H1 (cell line): ENCODE results near the gene DOK6. TPM values are rescaled to one million over a fixed set of nuclear protein-coding genes. Genes with fewer than 3 reads are reported as not detected.

ENCODE experiments used
- CTCF ChIA-PET: fragments of 300-600 bp; sonication (Branson Sonifier 250); formaldehyde crosslinking; loops from one replicate; lab custom pipeline; 2021; ENCODE audit not compliant: partially characterized antibody; lab: Charles Lee
- POLR2A ChIA-PET: fragments of 300-600 bp; sonication (Branson Sonifier 250); formaldehyde crosslinking; loops from one replicate; lab custom pipeline; 2021; ENCODE audit warnings: inconsistent platforms; ENCODE audit not compliant: partially characterized antibody; lab: Charles Lee
- DNase-seq, 2 experiments: peaks; one replicate each; pipeline versions ENCODE4 v3.0.0 to v3.0.0-alpha.2; 2010 to 2022; ENCODE audit warnings: low spot score in 2 of 2, low read depth in 1 of 2, mixed read lengths in 1 of 2
- FAIRE-seq: peaks from 2 replicates; lab custom pipeline; 2011; peaks lifted over from hg19 to GRCh38; lab: Jason Lieb, UNC
- H2AFZ ChIP-seq: 2 replicates; pipeline ENCODE4 v1.8.1; 2012; ENCODE audit warnings: low read length, inconsistent platforms
- H2AK5ac ChIP-seq: 2 replicates; pipeline ENCODE4 v1.6.1; 2013; ENCODE audit warnings: low read depth, low read length
- H2BK120ac ChIP-seq: replicated peaks from 2 replicates; pipeline ENCODE3; 2013; ENCODE audit warnings: low read depth, low read length, inconsistent platforms
- H2BK12ac ChIP-seq: 2 replicates; pipeline ENCODE4 v1.6.1; 2013; ENCODE audit warnings: low read depth, low read length
- H2BK15ac ChIP-seq: 2 replicates; pipeline ENCODE4 v1.6.1; 2013; ENCODE audit warnings: low read length
- H2BK20ac ChIP-seq: 2 replicates; pipeline ENCODE4 v1.6.1; 2013; ENCODE audit warnings: low read length
- H2BK5ac ChIP-seq: 2 replicates; pipeline ENCODE4 v1.6.1; 2013; ENCODE audit warnings: low read depth, low read length
- H3K14ac ChIP-seq: 2 replicates; pipeline ENCODE4 v1.6.1; 2013; ENCODE audit warnings: inconsistent platforms; ENCODE audit not compliant: insufficient read length
- H3K18ac ChIP-seq: 2 replicates; pipeline ENCODE4 v1.6.1; 2013; ENCODE audit warnings: low read length; ENCODE audit errors: extremely low read depth
- H3K23ac ChIP-seq: 2 replicates; pipeline ENCODE4 v1.6.1; 2013; ENCODE audit warnings: inconsistent platforms; ENCODE audit not compliant: insufficient read length
- H3K23me2 ChIP-seq: 2 replicates; pipeline ENCODE4 v1.6.1; 2013; ENCODE audit warnings: low read depth, low read length
- H3K27ac ChIP-seq: 2 replicates; pipeline ENCODE4 v1.6.1; 2011; ENCODE audit warnings: low read depth, low read length, inconsistent platforms
- H3K27me3 ChIP-seq, 4 experiments: replicated peaks in 1 of 4; 1 replicate in 1 of 4; 2 replicates in 3 of 4; pipeline versions ENCODE4 v1.6.1 to v1.8.1; 2011 to 2013; ENCODE audit warnings: low read length in 3 of 4, mild to moderate bottlenecking in 3 of 4, inconsistent platforms in 2 of 4, mixed read lengths in 2 of 4, moderate library complexity in 1 of 4; ENCODE audit not compliant: control insufficient read depth in 3 of 4, insufficient read depth in 3 of 4; ENCODE audit errors: extremely low read depth in 1 of 4
- H3K36me3 ChIP-seq, 4 experiments: 2 replicates each; pipeline versions ENCODE4 v1.6.1 to v1.8.1; 2011 to 2013; ENCODE audit warnings: mild to moderate bottlenecking in 4 of 4, low read length in 3 of 4, moderate library complexity in 2 of 4, control low read depth in 1 of 4, inconsistent platforms in 1 of 4; ENCODE audit not compliant: insufficient read depth in 4 of 4, control insufficient read depth in 2 of 4
- H3K4ac ChIP-seq: replicated peaks from 2 replicates; pipeline ENCODE3; 2013; ENCODE audit warnings: low read length, low read depth, mixed read lengths, inconsistent platforms; ENCODE audit not compliant: insufficient read length
- H3K4me1 ChIP-seq, 4 experiments: replicated peaks in 1 of 4; 1 replicate in 1 of 4; 2 replicates in 3 of 4; pipeline versions ENCODE4 v1.6.1 to v1.8.1; 2011 to 2013; ENCODE audit warnings: low read length in 3 of 4, inconsistent platforms in 2 of 4, mixed read lengths in 1 of 4; ENCODE audit not compliant: insufficient read depth in 4 of 4, control insufficient read depth in 3 of 4
- H3K4me2 ChIP-seq, 2 experiments: 2 replicates each; pipeline versions ENCODE4 v1.6.1 to v1.8.1; 2011 to 2013; ENCODE audit warnings: low read depth in 2 of 2, low read length in 2 of 2, control low read depth in 1 of 2, inconsistent platforms in 1 of 2, mild to moderate bottlenecking in 1 of 2; ENCODE audit not compliant: insufficient read depth in 1 of 2
- H3K4me3 ChIP-seq, 4 experiments: fragments of 200-600, 300-600 bp in 1 of 4; sonication (generic), shearing (Covaris generic), sonication (Bioruptor Twin) in 1 of 4; 2 replicates each; pipeline versions ENCODE4 v1.5.1 to v1.8.1; 2011 to 2016; ENCODE audit warnings: low read length in 4 of 4, low read depth in 3 of 4, control low read depth in 2 of 4, inconsistent platforms in 2 of 4, mild to moderate bottlenecking in 2 of 4, mixed read lengths in 1 of 4, moderate library complexity in 1 of 4; ENCODE audit not compliant: insufficient read depth in 2 of 4; ENCODE audit errors: extremely low read depth in 1 of 4
- H3K56ac ChIP-seq: replicated peaks from 2 replicates; pipeline ENCODE3; 2013; ENCODE audit warnings: low read depth, mild to moderate bottlenecking, mixed read lengths, low read length, inconsistent platforms; ENCODE audit not compliant: insufficient read length
- H3K79me1 ChIP-seq: 2 replicates; pipeline ENCODE4 v1.6.1; 2013; ENCODE audit warnings: low read depth, low read length, control low read depth
- H3K79me2 ChIP-seq, 2 experiments: 2 replicates each; pipeline versions ENCODE4 v1.6.1 to v1.8.1; 2012 to 2013; ENCODE audit warnings: low read length in 2 of 2, mild to moderate bottlenecking in 2 of 2, inconsistent platforms in 1 of 2; ENCODE audit not compliant: insufficient read depth in 2 of 2, control insufficient read depth in 1 of 2
- H3K9ac ChIP-seq, 4 experiments: replicated peaks in 1 of 4; 1 replicate in 1 of 4; 2 replicates in 3 of 4; pipeline versions ENCODE4 v1.6.1 to v1.8.1; 2011 to 2013; ENCODE audit warnings: low read depth in 3 of 4, low read length in 3 of 4, control low read depth in 2 of 4, mild to moderate bottlenecking in 2 of 4, moderate library complexity in 2 of 4, inconsistent platforms in 1 of 4; ENCODE audit errors: extremely low read depth in 1 of 4
- H3K9me3 ChIP-seq, 2 experiments: 2 replicates each; pipeline versions ENCODE4 v1.6.1 to v1.8.1; 2012 to 2013; ENCODE audit warnings: mild to moderate bottlenecking in 2 of 2, moderate library complexity in 2 of 2, control low read depth in 1 of 2, inconsistent platforms in 1 of 2, low read depth in 1 of 2, low read length in 1 of 2, mixed read lengths in 1 of 2; ENCODE audit not compliant: insufficient read depth in 2 of 2
- H4K20me1 ChIP-seq, 2 experiments: replicated peaks in 1 of 2; 2 replicates each; pipeline versions ENCODE3 to v1.8.1; 2011 to 2013; ENCODE audit warnings: inconsistent platforms in 2 of 2, low read length in 2 of 2, mild to moderate bottlenecking in 1 of 2; ENCODE audit not compliant: insufficient read depth in 2 of 2, control insufficient read depth in 1 of 2
- H4K5ac ChIP-seq: 2 replicates; pipeline ENCODE4 v1.6.1; 2013; ENCODE audit warnings: low read length, low read depth, mixed read lengths, inconsistent platforms; ENCODE audit not compliant: insufficient read length
- H4K8ac ChIP-seq: 2 replicates; pipeline ENCODE4 v1.8.0; 2013; ENCODE audit warnings: mild to moderate bottlenecking, moderate library complexity, low read length, inconsistent platforms; ENCODE audit not compliant: insufficient read depth; ENCODE audit errors: extremely low read depth
- H4K91ac ChIP-seq: replicated peaks from 2 replicates; pipeline ENCODE3; 2013; ENCODE audit warnings: low read length, mixed read lengths, inconsistent platforms; ENCODE audit not compliant: insufficient read length
- CHD2 ChIP-seq: IDR thresholded peaks from 2 replicates; pipeline ENCODE4 v1.6.1; 2012; ENCODE audit warnings: low read length, improper control_type of control experiment
- EP300 ChIP-seq, 2 experiments: IDR thresholded peaks; 1 replicate in 1 of 2; 2 replicates in 1 of 2; pipeline ENCODE4 v1.6.1; 2011 to 2012; ENCODE audit warnings: low read depth in 2 of 2, low read length in 2 of 2, mild to moderate bottlenecking in 2 of 2, borderline replicate concordance in 1 of 2, inconsistent platforms in 1 of 2, moderate library complexity in 1 of 2
- GTF2F1 ChIP-seq: IDR thresholded peaks from 2 replicates; pipeline ENCODE4 v1.6.1; 2012; ENCODE audit warnings: low read depth, low read length, improper control_type of control experiment, borderline replicate concordance
- HDAC2 ChIP-seq, 2 experiments: fragments of 300-600 bp in 1 of 2; sonication (generic) in 1 of 2; IDR thresholded peaks; 2 replicates each; pipeline ENCODE4 v1.6.1; 2011 to 2012; ENCODE audit warnings: low read depth in 2 of 2, low read length in 2 of 2, mild to moderate bottlenecking in 2 of 2, moderate library complexity in 2 of 2, borderline replicate concordance in 1 of 2, inconsistent platforms in 1 of 2
- KDM4A ChIP-seq: IDR thresholded peaks from one replicate; pipeline ENCODE4 v1.7.1; 2012; ENCODE audit warnings: low read depth, mild to moderate bottlenecking, moderate library complexity, low read length, inconsistent platforms; ENCODE audit not compliant: severe bottlenecking
- NANOG ChIP-seq: IDR thresholded peaks from 2 replicates; pipeline ENCODE4 v1.6.1; 2011; ENCODE audit warnings: low read length, low read depth, mild to moderate bottlenecking, inconsistent platforms; ENCODE audit not compliant: insufficient read depth, poor library complexity, severe bottlenecking
- NRF1 ChIP-seq: IDR thresholded peaks from 2 replicates; pipeline ENCODE4 v1.6.1; 2011; ENCODE audit warnings: mild to moderate bottlenecking, low read depth, low read length, improper control_type of control experiment
- POU5F1 ChIP-seq: IDR thresholded peaks from 2 replicates; pipeline ENCODE4 v1.6.1; 2011; ENCODE audit warnings: low read depth, mild to moderate bottlenecking, low read length, moderate library complexity
- RBBP5 ChIP-seq: IDR thresholded peaks from 2 replicates; pipeline ENCODE4 v1.7.1; 2012; ENCODE audit warnings: low read depth, mild to moderate bottlenecking, inconsistent platforms, low read length, moderate library complexity, borderline replicate concordance
- SIN3A ChIP-seq, 2 experiments: IDR thresholded peaks in 1 of 2; conservative IDR thresholded peaks in 1 of 2; 2 replicates each; pipeline ENCODE4 v1.6.1; 2011 to 2012; ENCODE audit warnings: low read length in 2 of 2, improper control_type of control experiment in 1 of 2, low read depth in 1 of 2, mild to moderate bottlenecking in 1 of 2
- SP1 ChIP-seq: IDR thresholded peaks from 2 replicates; pipeline ENCODE4 v1.6.1; 2011; ENCODE audit warnings: low read depth, low read length
- TBP ChIP-seq: IDR thresholded peaks from 2 replicates; pipeline ENCODE4 v1.6.1; 2011; ENCODE audit warnings: low read depth, low read length, improper control_type of control experiment
- ZNF274 ChIP-seq: IDR thresholded peaks from 2 replicates; pipeline ENCODE4 v1.7.0; 2012; ENCODE audit warnings: low read length, borderline replicate concordance; ENCODE audit errors: extremely low read depth
- WGBS, 2 experiments: shearing (Covaris generic) in 1 of 2; methylation state at CpG; one replicate each; pipeline versions ENCODE4 v1.1.6 to v1.1.7; 2013 to 2015; ENCODE audit warnings: low lambda C conversion rate in 2 of 2, mixed read lengths in 2 of 2, inconsistent platforms in 1 of 2, low coverage in 1 of 2, missing lambda C conversion rate in 1 of 2; ENCODE audit not compliant: insufficient replicate concordance in 2 of 2, insufficient coverage in 1 of 2, insufficient read length in 1 of 2; ENCODE audit errors: extremely low coverage in 1 of 2, missing lambda C conversion rate in 1 of 2; 5-methylcytosine and 5-hydroxymethylcytosine counted together
- polyA plus RNA-seq, 7 experiments: library from polyadenylated mRNA; depleted of rRNA in 3 of 7; stranded (reverse) in 5 of 7; unstranded in 2 of 7; fragments of >200 nt in 5 of 7; fragments of 200-250 nt in 2 of 7; gene quantifications; 1 replicate in 5 of 7; 2 replicates in 1 of 7; 4 replicates in 1 of 7; pipeline versions ENCODE4 v1.2.1 to v1.2.3, GENCODE V29; 2011 to 2013; ENCODE audit warnings: missing spikeins in 2 of 7, mixed read lengths in 2 of 7
- total RNA-seq: library from RNA; stranded (reverse); fragmentation: NEBNext Ultra II Directional; extraction: Animal tissue kit (Norgen Biotek cat#: 25700); gene quantifications from 2 replicates; pipeline ENCODE4 v1.2.1, GENCODE V29; 2021

DOK6 gene
- total and polyA plus RNA-seq, 2 of the 8 experiments (the other 6 are each of a cell fraction or from before 2014, with no cell fraction given): 0.33 to 0.50 TPM

GRCh38 chr18:69495841-69496533 lies 95.3 kb downstream of the DOK6 start:
- Histone ChIP-seq H2AK5ac (no peak overlapping the region), H4K20me1 (no peaks in the 10 kb centered on the region), H2BK15ac (no peak overlapping the region), H3K36me3 (no peaks in the 10 kb centered on the region), H3K4ac (no peak overlapping the region), H3K4me3 (no peak overlapping the region), H3K4me1 (no peaks in the 10 kb centered on the region), H2BK5ac (no peak overlapping the region), H2AFZ (no peak overlapping the region), H3K14ac (no peak overlapping the region), H3K79me1 (no peaks in the 10 kb centered on the region), H3K18ac (no peak overlapping the region), H2BK20ac (no peak overlapping the region), H2BK12ac (no peak overlapping the region), H2BK120ac (no peak overlapping the region), H3K27ac (no peak overlapping the region), H4K91ac (no peak overlapping the region), H3K79me2 (no peaks in the 10 kb centered on the region), H3K23me2 (no peaks in the 10 kb centered on the region), H3K56ac (no peak overlapping the region), H4K5ac (no peak overlapping the region), H3K4me2 (no peak overlapping the region), H3K9ac (no peak overlapping the region), H3K27me3 (no peaks in the 10 kb centered on the region), H3K23ac (no peak overlapping the region), H3K9me3 (peaks cover 10 to 17% of the 10 kb centered on the region in 2 experiments; a peak in 2 of 4 replicates), H4K8ac (no peak overlapping the region; the same call in 1 of the 2 replicates)
- ChIA-PET CTCF (no interaction called here), POLR2A (no interaction called here)
- FAIRE-seq: no peak
- TF ChIP-seq HDAC2 (IDR thresholded peaks at IDR 0.05; ENCODE audit: borderline replicate concordance in 1 of 2, low read depth in 2 of 2, low read length in 2 of 2) (no peak), SP1 (no peak), CHD2 (no peak), SIN3A (conservative IDR thresholded peaks at IDR 0.05 in 1 of 2, IDR thresholded peaks at IDR 0.05 in 1 of 2; ENCODE audit: low read depth in 1 of 2, low read length in 2 of 2) (no peak), NANOG (no peak), ZNF274 (no peak), KDM4A (no peak), NRF1 (no peak), GTF2F1 (no peak), TBP (no peak), POU5F1 (no peak), RBBP5 (no peak), EP300 (IDR thresholded peaks at IDR 0.05; ENCODE audit: borderline replicate concordance in 1 of 2, low read depth in 2 of 2, low read length in 2 of 2) (no peak)
- DNase-seq: no peak
- 90% methylated on average over 17 of the region's 20 CpGs; no CpG with 5 or more reads in 1 of the 2 experiments for WGBS, 2 experiments
